ENCODE measurements around the gene NCBP3. TPM values are rescaled to one million over a fixed set of nuclear protein-coding genes. Genes with fewer than 3 reads are reported as not detected.

Gene NCBP3
- total and polyA plus RNA-seq, 9 of the 15 experiments (the other 6 are each of a cell fraction or from before 2014, with no cell fraction given), result 3.1 to 25.5 (median 20.5) TPM

Other genes starting within 250 kb of the NCBP3 start
Only the 7 nearest of the 11 such genes appear.
- gene EMC6, start 177.4 kb downstream of the NCBP3 start, total RNA-seq (2014; rRNA removed), result 27.7 and 40.0 TPM in 2 replicates
- gene EMC6, start 177.4 kb downstream of the NCBP3 start, total RNA-seq (2014; rRNA removed; fragmentation: Illumina TruSeq; extraction: Trizol), result 17.6 and 18.8 TPM in 2 replicates
- gene EMC6, start 177.4 kb downstream of the NCBP3 start, total RNA-seq (2015; rRNA removed; fragmentation: Illumina TruSeq; extraction: Trizol), result 31.7 and 34.3 TPM in 2 replicates
- 57.3 and 57.8 TPM in 2 replicates for gene EMC6, start 177.4 kb downstream of the NCBP3 start, total RNA-seq (2021)
- 22.8 and 24.3 TPM in 2 replicates for gene EMC6, start 177.4 kb downstream of the NCBP3 start, polyA plus RNA-seq (2011; rRNA removed)
- gene EMC6, start 177.4 kb downstream of the NCBP3 start, polyA plus RNA-seq (2014; fragmentation: Illumina TruSeq; extraction: Trizol), result 24.9 and 28.6 TPM in 2 replicates
- gene EMC6, start 177.4 kb downstream of the NCBP3 start, polyA plus RNA-seq (2014; fragmentation: Nextera tagmentation; extraction: Ambion mirVana), result 1 to 10 TPM; 2.9 to 6.8 TPM
- 136 and 159 TPM in 2 replicates for gene EMC6, start 177.4 kb downstream of the NCBP3 start, polyA plus RNA-seq (2014; rRNA removed)
- gene P2RX5, start 150.1 kb downstream of the NCBP3 start, total RNA-seq (2014; rRNA removed), result 1.3 and 1.8 TPM in 2 replicates
- gene P2RX5, start 150.1 kb downstream of the NCBP3 start, total RNA-seq (2014; rRNA removed; fragmentation: Illumina TruSeq; extraction: Trizol), result 0.35 and 1.5 TPM in 2 replicates
- gene P2RX5, start 150.1 kb downstream of the NCBP3 start, total RNA-seq (2015; rRNA removed; fragmentation: Illumina TruSeq; extraction: Trizol), result 0.87 and 1.5 TPM in 2 replicates
- gene P2RX5, start 150.1 kb downstream of the NCBP3 start, total RNA-seq (2021), result 1.6 and 1.8 TPM in 2 replicates
- 2.7 and 4.0 TPM in 2 replicates for gene P2RX5, start 150.1 kb downstream of the NCBP3 start, polyA plus RNA-seq (2011; rRNA removed)
- gene P2RX5, start 150.1 kb downstream of the NCBP3 start, polyA plus RNA-seq (2014; fragmentation: Illumina TruSeq; extraction: Trizol), result 1.1 and 1.6 TPM in 2 replicates
- under 1 TPM; 0.31 to 0.61 TPM for gene P2RX5, start 150.1 kb downstream of the NCBP3 start, polyA plus RNA-seq (2014; fragmentation: Nextera tagmentation; extraction: Ambion mirVana)
- gene P2RX5, start 150.1 kb downstream of the NCBP3 start, polyA plus RNA-seq (2014; rRNA removed), result 0.49 and 1.2 TPM in 2 replicates
- 12.1 and 14.5 TPM in 2 replicates for gene HASPIN, start 122.3 kb downstream of the NCBP3 start, total RNA-seq (2014; rRNA removed)
- gene HASPIN, start 122.3 kb downstream of the NCBP3 start, total RNA-seq (2014; rRNA removed; fragmentation: Illumina TruSeq; extraction: Trizol), result 10.2 and 10.6 TPM in 2 replicates
- 9.9 and 11.0 TPM in 2 replicates for gene HASPIN, start 122.3 kb downstream of the NCBP3 start, total RNA-seq (2015; rRNA removed; fragmentation: Illumina TruSeq; extraction: Trizol)
- 12.9 and 13.5 TPM in 2 replicates for gene HASPIN, start 122.3 kb downstream of the NCBP3 start, total RNA-seq (2021)
- 5.9 and 9.0 TPM in 2 replicates for gene HASPIN, start 122.3 kb downstream of the NCBP3 start, polyA plus RNA-seq (2011; rRNA removed)
- gene HASPIN, start 122.3 kb downstream of the NCBP3 start, polyA plus RNA-seq (2014; fragmentation: Illumina TruSeq; extraction: Trizol), result 9.5 and 11.0 TPM in 2 replicates
- gene HASPIN, start 122.3 kb downstream of the NCBP3 start, polyA plus RNA-seq (2014; fragmentation: Nextera tagmentation; extraction: Ambion mirVana), result under 1 TPM; 0.81 to 0.87 TPM
- gene HASPIN, start 122.3 kb downstream of the NCBP3 start, polyA plus RNA-seq (2014; rRNA removed), result 7.1 and 7.2 TPM in 2 replicates
- 14.8 and 24.2 TPM in 2 replicates for gene ITGAE, start 45.1 kb downstream of the NCBP3 start, total RNA-seq (2014; rRNA removed)
- 19.8 and 20.1 TPM in 2 replicates for gene ITGAE, start 45.1 kb downstream of the NCBP3 start, total RNA-seq (2014; rRNA removed; fragmentation: Illumina TruSeq; extraction: Trizol)
- 23.0 and 27.0 TPM in 2 replicates for gene ITGAE, start 45.1 kb downstream of the NCBP3 start, total RNA-seq (2015; rRNA removed; fragmentation: Illumina TruSeq; extraction: Trizol)
- gene ITGAE, start 45.1 kb downstream of the NCBP3 start, total RNA-seq (2021), result 17.0 and 18.5 TPM in 2 replicates
- gene ITGAE, start 45.1 kb downstream of the NCBP3 start, polyA plus RNA-seq (2011; rRNA removed), result 45.3 and 49.9 TPM in 2 replicates
- 18.2 and 19.3 TPM in 2 replicates for gene ITGAE, start 45.1 kb downstream of the NCBP3 start, polyA plus RNA-seq (2014; fragmentation: Illumina TruSeq; extraction: Trizol)
- 100 to 1,000 TPM; 151 to 160 TPM for gene ITGAE, start 45.1 kb downstream of the NCBP3 start, polyA plus RNA-seq (2014; fragmentation: Nextera tagmentation; extraction: Ambion mirVana)
- gene ITGAE, start 45.1 kb downstream of the NCBP3 start, polyA plus RNA-seq (2014; rRNA removed), result 27.6 and 33.3 TPM in 2 replicates
- gene CAMKK1, start 46.8 kb upstream of the NCBP3 start, total RNA-seq (2014; rRNA removed), result 4.9 and 6.2 TPM in 2 replicates
- 1.7 and 2.2 TPM in 2 replicates for gene CAMKK1, start 46.8 kb upstream of the NCBP3 start, total RNA-seq (2014; rRNA removed; fragmentation: Illumina TruSeq; extraction: Trizol)
- gene CAMKK1, start 46.8 kb upstream of the NCBP3 start, total RNA-seq (2015; rRNA removed; fragmentation: Illumina TruSeq; extraction: Trizol), result 4.4 and 4.5 TPM in 2 replicates
- 6.7 and 7.5 TPM in 2 replicates for gene CAMKK1, start 46.8 kb upstream of the NCBP3 start, total RNA-seq (2021)
- gene CAMKK1, start 46.8 kb upstream of the NCBP3 start, polyA plus RNA-seq (2011; rRNA removed), result 5.7 and 6.5 TPM in 2 replicates
- gene CAMKK1, start 46.8 kb upstream of the NCBP3 start, polyA plus RNA-seq (2014; fragmentation: Illumina TruSeq; extraction: Trizol), result 5.1 and 6.5 TPM in 2 replicates
- gene CAMKK1, start 46.8 kb upstream of the NCBP3 start, polyA plus RNA-seq (2014; fragmentation: Nextera tagmentation; extraction: Ambion mirVana), result under 1 TPM; 0.34 to 0.59 TPM
- 6.1 and 7.4 TPM in 2 replicates for gene CAMKK1, start 46.8 kb upstream of the NCBP3 start, polyA plus RNA-seq (2014; rRNA removed)
- 13.3 and 16.0 TPM in 2 replicates for gene P2RX1, start 70.2 kb upstream of the NCBP3 start, total RNA-seq (2014; rRNA removed)
- gene P2RX1, start 70.2 kb upstream of the NCBP3 start, total RNA-seq (2014; rRNA removed; fragmentation: Illumina TruSeq; extraction: Trizol), result 4.9 and 6.8 TPM in 2 replicates
- 8.1 and 9.6 TPM in 2 replicates for gene P2RX1, start 70.2 kb upstream of the NCBP3 start, total RNA-seq (2015; rRNA removed; fragmentation: Illumina TruSeq; extraction: Trizol)
- gene P2RX1, start 70.2 kb upstream of the NCBP3 start, total RNA-seq (2021), result 15.3 and 20.3 TPM in 2 replicates
- 12.2 and 13.6 TPM in 2 replicates for gene P2RX1, start 70.2 kb upstream of the NCBP3 start, polyA plus RNA-seq (2011; rRNA removed)
- 10.3 and 17.6 TPM in 2 replicates for gene P2RX1, start 70.2 kb upstream of the NCBP3 start, polyA plus RNA-seq (2014; fragmentation: Illumina TruSeq; extraction: Trizol)
- gene P2RX1, start 70.2 kb upstream of the NCBP3 start, polyA plus RNA-seq (2014; fragmentation: Nextera tagmentation; extraction: Ambion mirVana), result under 1 TPM; 0.27 to 0.66 TPM
- 18.4 and 18.8 TPM in 2 replicates for gene P2RX1, start 70.2 kb upstream of the NCBP3 start, polyA plus RNA-seq (2014; rRNA removed)
- gene ATP2A3, start 118.2 kb upstream of the NCBP3 start, total RNA-seq (2014; rRNA removed), result 41.2 and 50.7 TPM in 2 replicates
- 9.0 and 9.2 TPM in 2 replicates for gene ATP2A3, start 118.2 kb upstream of the NCBP3 start, total RNA-seq (2014; rRNA removed; fragmentation: Illumina TruSeq; extraction: Trizol)
- 16.9 TPM in 2 replicates for gene ATP2A3, start 118.2 kb upstream of the NCBP3 start, total RNA-seq (2015; rRNA removed; fragmentation: Illumina TruSeq; extraction: Trizol)
- gene ATP2A3, start 118.2 kb upstream of the NCBP3 start, total RNA-seq (2021), result 79.7 and 103 TPM in 2 replicates
- gene ATP2A3, start 118.2 kb upstream of the NCBP3 start, polyA plus RNA-seq (2011; rRNA removed), result 42.6 and 65.4 TPM in 2 replicates
- 31.3 and 65.0 TPM in 2 replicates for gene ATP2A3, start 118.2 kb upstream of the NCBP3 start, polyA plus RNA-seq (2014; fragmentation: Illumina TruSeq; extraction: Trizol)
- gene ATP2A3, start 118.2 kb upstream of the NCBP3 start, polyA plus RNA-seq (2014; fragmentation: Nextera tagmentation; extraction: Ambion mirVana), result under 1 TPM; 0.65 to 0.66 TPM
- 54.5 and 66.9 TPM in 2 replicates for gene ATP2A3, start 118.2 kb upstream of the NCBP3 start, polyA plus RNA-seq (2014; rRNA removed)